Breast epithelium (tissue), 4 donors: Measurements from ENCODE around the gene SERPINA5. TPM values are rescaled to one million over a fixed set of nuclear protein-coding genes. Genes with fewer than 3 reads are reported as not detected.

ENCODE experiments used
- DNase-seq, 2 donors: peaks; one replicate each; pipeline ENCODE4 v3.0.0-alpha.2; 2019; ENCODE audit warnings: low spot score in 2 of 2
- H3K27ac ChIP-seq, 2 donors: fragments of 200-600 bp; sonication (generic) in 1 of 2; one replicate each; pipeline ENCODE4 v1.5.1; 2016 to 2019; ENCODE audit warnings: mild to moderate bottlenecking in 1 of 2
- H3K27me3 ChIP-seq, 2 donors: fragments of 200-600 bp; sonication (generic) in 1 of 2; one replicate each; pipeline versions ENCODE4 v1.5.1 to v1.6.0; 2017 to 2019; ENCODE audit warnings: control low read depth in 1 of 2, mild to moderate bottlenecking in 1 of 2
- H3K36me3 ChIP-seq: fragments of 200-600 bp; one replicate; pipeline ENCODE4 v1.5.1; 2019
- H3K4me1 ChIP-seq, 2 donors: fragments of 200-600 bp; sonication (generic); one replicate each; pipeline ENCODE4 v1.5.1; 2016 to 2019; ENCODE audit warnings: control low read depth in 1 of 2
- H3K4me3 ChIP-seq, 3 donors: fragments of 200-600 bp; sonication (generic); 1 replicate in 2 of 3; 2 replicates in 1 of 3; pipeline ENCODE4 v1.5.1; 2016 to 2019; ENCODE audit warnings: mild to moderate bottlenecking in 3 of 3, moderate library complexity in 2 of 3
- H3K9me3 ChIP-seq, 2 donors: fragments of 200-600 bp; sonication (generic) in 1 of 2; one replicate each; pipeline ENCODE4 v1.5.1; 2016 to 2019; ENCODE audit warnings: control low read depth in 1 of 2
- CTCF ChIP-seq, 3 donors: fragments of 450-650 bp; IDR thresholded peaks; one replicate each; pipeline ENCODE4 v1.5.1; 2016 to 2017; ENCODE audit warnings: antibody characterized with exemption in 3 of 3, mild to moderate bottlenecking in 3 of 3, moderate library complexity in 3 of 3
- POLR2A ChIP-seq: fragments of 450-650 bp; IDR thresholded peaks from one replicate; pipeline ENCODE4 v1.6.1; 2016; ENCODE audit warnings: antibody characterized with exemption, mild to moderate bottlenecking, moderate library complexity
- POLR2AphosphoS5 ChIP-seq, 3 donors: sonication (generic); formaldehyde crosslinking; IDR thresholded peaks; one replicate each; pipeline ENCODE4 v1.6.1; 2017; ENCODE audit warnings: antibody characterized with exemption in 3 of 3
- intact Hi-C: fragments of 100-400 bp; cut with DNase I; formaldehyde crosslinking; loops from one replicate; pipeline ENCODE4 v1.15.1; 2023; ENCODE audit warnings: low total_unique reads
- total RNA-seq, 3 donors: library from RNA; depleted of rRNA; stranded (reverse); fragments of >200 nt; gene quantifications; one replicate each; pipeline ENCODE4 v1.1.0, GENCODE V29; 2016

SERPINA5 gene
- total RNA-seq, 3 donors from 2014 or later = 4.3 to 32.9 (median 20.6) TPM

- no peak for TF ChIP-seq POLR2A
- TF ChIP-seq POLR2AphosphoS5 (IDR thresholded peaks at IDR 0.05) = no peak
- TF ChIP-seq CTCF (IDR thresholded peaks at IDR 0.05) = no peak
- H3K4me1 ChIP-seq = peaks cover 0 to 7% of the 10 kb centered on the region in 2 donors
- intact Hi-C loops = no loop called here
- no peak for DNase-seq
- no peaks in the 10 kb centered on the region for H3K9me3 ChIP-seq
- no peaks in the 10 kb centered on the region for H3K36me3 ChIP-seq
- no peak overlapping the region for H3K4me3 ChIP-seq
- no peaks in the 10 kb centered on the region for H3K27me3 ChIP-seq
- no peak overlapping the region for H3K27ac ChIP-seq
These were observed 5.4 kb downstream of the SERPINA5 start for GRCh38 chr14:94586635-94587034.

GRCh38 chr14:94588311-94588710 lies 7.1 kb downstream of the SERPINA5 start:
- intact Hi-C loops = no loop called here
- H3K4me3 ChIP-seq = no peak overlapping the region
- no peaks in the 10 kb centered on the region for H3K4me1 ChIP-seq
- H3K27ac ChIP-seq = no peak overlapping the region
- no peaks in the 10 kb centered on the region for H3K36me3 ChIP-seq
- no peak for TF ChIP-seq POLR2AphosphoS5 (IDR thresholded peaks at IDR 0.05)
- TF ChIP-seq CTCF (IDR thresholded peaks at IDR 0.05) = no peak
- TF ChIP-seq POLR2A = no peak
- no peak for DNase-seq
- no peaks in the 10 kb centered on the region for H3K27me3 ChIP-seq
- no peaks in the 10 kb centered on the region for H3K9me3 ChIP-seq

- H3K9me3 ChIP-seq = no peaks in the 10 kb centered on the region
- no peak for DNase-seq
- H3K27me3 ChIP-seq = no peaks in the 10 kb centered on the region
- intact Hi-C loops = no loop called here
- H3K4me3 ChIP-seq = no peak overlapping the region
- TF ChIP-seq CTCF (IDR thresholded peaks at IDR 0.05) = no peak
- no peak overlapping the region for H3K27ac ChIP-seq
- H3K4me1 ChIP-seq = no peaks in the 10 kb centered on the region
- no peaks in the 10 kb centered on the region for H3K36me3 ChIP-seq
These were observed 9.8 kb downstream of the SERPINA5 start for GRCh38 chr14:94591073-94591472.

- no peak for DNase-seq
- Histone ChIP-seq H3K4me3 (no peak overlapping the region), H3K4me1 (no peaks in the 10 kb centered on the region), H3K36me3 (no peaks in the 10 kb centered on the region), H3K9me3 (no peaks in the 10 kb centered on the region), H3K27ac (no peak overlapping the region), H3K27me3 (no peaks in the 10 kb centered on the region)
- TF ChIP-seq POLR2AphosphoS5 (IDR thresholded peaks at IDR 0.05) (no peak), POLR2A (no peak), CTCF (IDR thresholded peaks at IDR 0.05) (no peak)
- intact Hi-C loops = no loop called here
These were observed 10.6 kb downstream of the SERPINA5 start for GRCh38 chr14:94591871-94592270.

- intact Hi-C loops = no loop called here
- no peak overlapping the region for H3K4me3 ChIP-seq
- no peak overlapping the region for H3K27ac ChIP-seq
- no peaks in the 10 kb centered on the region for H3K9me3 ChIP-seq
- no peak for DNase-seq
- no peaks in the 10 kb centered on the region for H3K27me3 ChIP-seq
- TF ChIP-seq CTCF (IDR thresholded peaks at IDR 0.05) (no peak), POLR2AphosphoS5 (IDR thresholded peaks at IDR 0.05) (no peak), POLR2A (no peak)
- no peaks in the 10 kb centered on the region for H3K4me1 ChIP-seq
- H3K36me3 ChIP-seq = no peaks in the 10 kb centered on the region
These were observed 11.2 kb downstream of the SERPINA5 start for GRCh38 chr14:94592457-94592856.
